Measurements from ENCODE around the gene LAMP2. TPM values are rescaled to one million over a fixed set of nuclear protein-coding genes. Genes with fewer than 3 reads are reported as not detected.

LAMP2 gene
- total RNA-seq, 1 experiment from 2014 or later = 132 TPM

DNA sequence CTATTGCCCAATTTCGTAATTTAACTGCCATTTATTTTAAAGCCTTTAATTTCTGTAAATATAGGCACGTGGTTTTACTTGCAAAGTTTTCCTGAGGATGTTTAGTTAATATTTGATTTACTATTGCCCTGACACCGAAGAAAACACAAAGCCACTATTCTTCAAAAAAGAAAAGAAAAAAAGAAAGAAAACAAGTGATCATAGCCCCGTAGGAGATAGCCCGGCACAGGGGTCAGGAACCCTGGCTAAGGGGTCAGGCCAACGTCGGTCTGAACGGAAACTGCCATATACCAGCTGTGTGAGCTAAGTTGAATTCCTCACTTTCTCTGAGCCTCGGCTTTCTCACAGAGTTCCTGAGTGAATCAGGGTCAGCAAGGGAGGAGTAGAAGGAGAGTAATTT lies 17.7 kb upstream of the LAMP2 start:
- H3K27ac Mint-ChIP-seq (ENCODE audit: unreplicated experiment) = peak overlapping the region; percentile 47
- no peak for DNase-seq
- BruUV-seq (replicated peaks) = no TSS peak
- intact Hi-C loops (cut with micrococcal nuclease; ENCODE audit: unreplicated experiment) = no loop called here
- no peaks in the 10 kb centered on the region for H3K27me3 Mint-ChIP-seq (ENCODE audit: unreplicated experiment)
- H3K4me3 Mint-ChIP-seq (ENCODE audit: low read depth, unreplicated experiment) = peak overlapping the region; percentile 24
- TF ChIP-seq, protein P1, sequence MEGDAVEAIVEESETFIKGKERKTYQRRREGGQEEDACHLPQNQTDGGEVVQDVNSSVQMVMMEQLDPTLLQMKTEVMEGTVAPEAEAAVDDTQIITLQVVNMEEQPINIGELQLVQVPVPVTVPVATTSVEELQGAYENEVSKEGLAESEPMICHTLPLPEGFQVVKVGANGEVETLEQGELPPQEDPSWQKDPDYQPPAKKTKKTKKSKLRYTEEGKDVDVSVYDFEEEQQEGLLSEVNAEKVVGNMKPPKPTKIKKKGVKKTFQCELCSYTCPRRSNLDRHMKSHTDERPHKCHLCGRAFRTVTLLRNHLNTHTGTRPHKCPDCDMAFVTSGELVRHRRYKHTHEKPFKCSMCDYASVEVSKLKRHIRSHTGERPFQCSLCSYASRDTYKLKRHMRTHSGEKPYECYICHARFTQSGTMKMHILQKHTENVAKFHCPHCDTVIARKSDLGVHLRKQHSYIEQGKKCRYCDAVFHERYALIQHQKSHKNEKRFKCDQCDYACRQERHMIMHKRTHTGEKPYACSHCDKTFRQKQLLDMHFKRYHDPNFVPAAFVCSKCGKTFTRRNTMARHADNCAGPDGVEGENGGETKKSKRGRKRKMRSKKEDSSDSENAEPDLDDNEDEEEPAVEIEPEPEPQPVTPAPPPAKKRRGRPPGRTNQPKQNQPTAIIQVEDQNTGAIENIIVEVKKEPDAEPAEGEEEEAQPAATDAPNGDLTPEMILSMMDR (IDR thresholded peaks at IDR 0.05; ENCODE audit: unreplicated experiment) = no peak
- CTCF ChIA-PET = interaction anchor here (1.2 kb wide), 1 partner anchor 64 kb away, joined by 3 read pairs; no protein-coding TSS in a partner anchor
- peaks cover 9% of the 10 kb centered on the region for H3K36me3 Mint-ChIP-seq (ENCODE audit: insufficient read depth, unreplicated experiment)
- peaks cover 15% of the 10 kb centered on the region for H3K4me1 Mint-ChIP-seq (ENCODE audit: low read depth, unreplicated experiment)
- no peaks in the 10 kb centered on the region for H3K9me3 Mint-ChIP-seq (ENCODE audit: low read depth, unreplicated experiment)

DNA sequence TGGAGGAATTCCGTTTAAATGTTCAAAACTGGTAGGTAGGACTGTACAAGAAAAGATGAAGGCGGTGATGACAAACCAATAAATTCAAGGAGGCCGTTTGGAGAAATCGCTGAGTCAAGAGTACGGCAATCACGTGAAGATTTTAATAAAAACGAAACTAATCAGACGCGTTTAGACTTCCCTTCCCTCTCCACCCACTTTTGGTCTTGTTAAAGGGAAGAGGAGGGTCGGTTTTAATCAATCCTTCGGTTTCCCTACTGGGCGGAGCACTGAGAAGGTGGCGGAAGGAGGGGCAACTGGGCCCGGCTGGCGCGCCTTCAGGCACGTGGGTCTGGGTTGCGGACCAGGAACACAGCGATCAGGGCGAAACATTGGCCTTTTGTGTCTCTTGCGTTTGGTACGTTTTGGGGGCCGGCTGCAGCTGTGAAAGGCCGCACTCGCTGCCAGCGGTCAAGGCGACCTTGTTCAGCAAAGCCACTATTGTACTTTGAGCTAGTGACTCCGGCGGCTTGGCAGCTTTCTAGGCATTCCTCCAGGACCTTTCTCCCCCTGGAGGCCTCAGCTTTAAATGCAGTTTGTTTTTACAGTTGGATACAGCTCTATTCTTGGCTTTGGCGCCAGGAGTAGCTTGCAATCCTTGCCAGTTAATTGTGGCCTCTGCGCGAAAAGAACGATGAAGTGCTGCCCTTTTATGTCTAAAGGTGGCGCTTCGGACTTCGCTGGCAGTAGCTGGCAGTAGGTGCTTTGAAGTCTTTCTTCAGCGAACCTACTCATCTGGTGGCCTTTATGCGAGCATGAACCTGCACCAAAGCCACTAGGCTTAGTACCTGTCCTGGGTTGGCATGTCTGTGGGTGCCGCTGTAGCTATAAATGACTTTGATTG lies 16.8 kb upstream of the LAMP2 start:
- Mint-ChIP-seq H3K9me3 (ENCODE audit: low read depth, unreplicated experiment) (no peaks in the 10 kb centered on the region), H3K36me3 (ENCODE audit: insufficient read depth, unreplicated experiment) (peaks cover 9% of the 10 kb centered on the region), H3K27me3 (ENCODE audit: unreplicated experiment) (no peaks in the 10 kb centered on the region), H3K4me3 (ENCODE audit: low read depth, unreplicated experiment) (peak overlapping the region; percentile 69), H3K4me1 (ENCODE audit: low read depth, unreplicated experiment) (peaks cover 15% of the 10 kb centered on the region), H3K27ac (ENCODE audit: unreplicated experiment) (peak overlapping the region; percentile 77)
- peak; percentile 70 for DNase-seq
- intact Hi-C loops (cut with micrococcal nuclease; ENCODE audit: unreplicated experiment) = no loop called here
- TF ChIP-seq, protein P1 (IDR thresholded peaks at IDR 0.05; ENCODE audit: unreplicated experiment) = peak; percentile 55
- no TSS peak for BruUV-seq (replicated peaks)
- CTCF ChIA-PET = interaction anchor here (1.0 to 1.2 kb wide), 3 partner anchors 65 to 167 kb away, joined by 3 to 8 read pairs (median 3); no protein-coding TSS in a partner anchor

DNA sequence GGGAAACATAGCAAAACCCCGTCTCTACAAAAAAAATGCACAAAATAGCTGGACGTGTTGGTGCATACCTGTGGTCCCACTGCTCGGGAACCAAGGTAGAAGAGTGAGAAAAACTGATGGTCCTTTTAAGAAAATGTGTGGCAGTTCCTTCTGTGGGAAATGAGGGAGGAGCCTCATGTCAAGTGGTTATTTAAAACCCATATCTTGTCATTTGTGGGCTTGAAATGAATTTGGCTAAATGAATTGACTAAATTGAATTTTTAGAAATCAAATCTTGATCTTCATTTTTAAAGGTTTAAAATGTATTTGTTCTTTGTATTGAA lies 16.2 kb upstream of the LAMP2 start:
- intact Hi-C loops (cut with micrococcal nuclease; ENCODE audit: unreplicated experiment) = no loop called here
- TF ChIP-seq, protein P1 (IDR thresholded peaks at IDR 0.05; ENCODE audit: unreplicated experiment) = no peak
- H3K27ac Mint-ChIP-seq (ENCODE audit: unreplicated experiment) = peak overlapping the region; percentile 77
- no peaks in the 10 kb centered on the region for H3K27me3 Mint-ChIP-seq (ENCODE audit: unreplicated experiment)
- CTCF ChIA-PET = no interaction called here
- H3K9me3 Mint-ChIP-seq (ENCODE audit: low read depth, unreplicated experiment) = no peaks in the 10 kb centered on the region
- no TSS peak for BruUV-seq (replicated peaks)
- peak overlapping the region; percentile 69 for H3K4me3 Mint-ChIP-seq (ENCODE audit: low read depth, unreplicated experiment)
- no peak for DNase-seq
- peaks cover 15% of the 10 kb centered on the region for H3K4me1 Mint-ChIP-seq (ENCODE audit: low read depth, unreplicated experiment)
- H3K36me3 Mint-ChIP-seq (ENCODE audit: insufficient read depth, unreplicated experiment) = peaks cover 9% of the 10 kb centered on the region

DNA sequence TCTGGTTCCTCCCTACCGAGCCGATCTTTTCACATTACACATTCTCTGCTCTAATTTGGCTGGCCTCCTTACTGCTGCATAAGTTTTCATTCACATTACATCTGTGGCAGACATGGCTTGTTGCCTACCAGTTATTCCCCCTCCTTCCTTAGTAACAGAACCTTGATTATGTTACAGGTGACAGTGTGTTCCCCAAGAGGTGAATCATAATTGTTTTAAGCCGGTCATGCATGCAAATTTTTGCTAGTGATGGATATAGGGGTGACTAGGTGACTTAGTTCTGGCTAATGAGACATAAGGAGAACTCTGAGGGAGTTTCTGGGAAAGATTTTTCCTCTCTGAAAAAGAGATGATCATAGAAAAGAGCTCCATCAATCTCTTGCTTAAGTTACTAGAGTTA lies 8.4 kb upstream of the LAMP2 start:
- Mint-ChIP-seq H3K9me3 (ENCODE audit: low read depth, unreplicated experiment) (no peaks in the 10 kb centered on the region), H3K27me3 (ENCODE audit: unreplicated experiment) (no peaks in the 10 kb centered on the region), H3K36me3 (ENCODE audit: insufficient read depth, unreplicated experiment) (no peaks in the 10 kb centered on the region), H3K27ac (ENCODE audit: unreplicated experiment) (no peak overlapping the region), H3K4me3 (ENCODE audit: low read depth, unreplicated experiment) (no peak overlapping the region), H3K4me1 (ENCODE audit: low read depth, unreplicated experiment) (no peaks in the 10 kb centered on the region)
- no peak for DNase-seq
- no TSS peak for BruUV-seq (replicated peaks)
- CTCF ChIA-PET = interaction anchor here (0.6 to 1.4 kb wide), 2 partner anchors 15 to 785 kb away, joined by 4 read pairs; partner anchors contain the start of gene SEPTIN6
- TF ChIP-seq, protein P1 (IDR thresholded peaks at IDR 0.05; ENCODE audit: unreplicated experiment) = no peak
- intact Hi-C loops (cut with micrococcal nuclease; ENCODE audit: unreplicated experiment) = no loop called here
